GM19193 (cell line): ENCODE data around the gene DENND5B.

Experiments
- POLR2A ChIP-seq: IDR thresholded peaks from 4 replicates; pipeline ENCODE4 v1.6.1; 2011; ENCODE audit not compliant: insufficient read depth, insufficient read length; ENCODE audit errors: extremely low read depth

DENND5B gene

DNA sequence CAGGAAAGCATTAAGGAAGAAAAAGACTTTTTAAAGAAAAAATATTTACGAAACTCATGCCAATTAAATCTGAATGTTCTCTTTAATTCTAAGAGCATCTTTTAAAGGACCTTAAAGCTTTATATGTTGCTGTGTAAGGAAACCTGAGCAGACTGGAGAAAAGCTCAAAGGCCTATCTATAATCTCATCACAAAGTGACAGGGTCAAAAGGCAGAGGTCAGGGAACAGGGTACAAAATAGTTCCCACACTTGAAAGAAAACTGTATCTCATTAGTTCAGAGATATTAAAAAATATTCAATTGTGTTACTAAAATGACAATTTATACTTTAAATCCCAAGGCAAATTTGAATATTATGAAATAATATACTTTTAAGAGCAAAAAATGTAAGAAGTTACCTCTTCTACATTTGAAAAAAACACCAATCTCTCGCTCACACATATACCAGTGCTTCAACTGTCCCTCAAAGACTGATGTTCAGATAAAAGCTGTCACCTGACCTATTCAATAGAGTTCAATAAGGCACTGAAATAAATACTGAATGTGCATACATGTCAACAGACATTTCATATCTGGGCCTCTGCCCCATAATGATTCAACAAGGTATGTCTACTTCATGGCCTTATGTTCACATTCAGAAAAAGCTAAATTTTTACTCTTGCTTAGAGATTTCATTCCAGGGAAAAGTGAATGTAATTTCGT, 17.9 kb downstream of the DENND5B start:
- no peak for TF ChIP-seq POLR2A

DNA sequence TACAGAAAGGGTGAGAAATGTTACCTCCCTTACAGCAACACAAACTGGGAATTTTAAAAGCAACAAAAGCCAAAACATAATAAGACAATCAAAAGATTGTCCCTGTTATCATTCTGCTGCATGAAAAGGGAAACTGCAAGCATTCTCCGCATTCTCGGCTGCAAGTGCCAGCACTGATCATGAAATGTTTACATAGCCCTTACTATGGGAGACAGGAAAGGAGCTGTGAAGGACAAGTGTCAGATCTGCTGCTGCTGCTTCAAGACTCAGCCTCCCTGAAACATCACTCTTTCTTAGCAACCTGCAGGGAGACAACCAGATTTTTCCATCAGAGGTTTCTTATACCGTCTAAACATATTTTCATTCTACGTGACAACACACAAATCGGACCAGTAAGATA, 20.1 kb downstream of the DENND5B start:
- no peak for TF ChIP-seq POLR2A

DNA sequence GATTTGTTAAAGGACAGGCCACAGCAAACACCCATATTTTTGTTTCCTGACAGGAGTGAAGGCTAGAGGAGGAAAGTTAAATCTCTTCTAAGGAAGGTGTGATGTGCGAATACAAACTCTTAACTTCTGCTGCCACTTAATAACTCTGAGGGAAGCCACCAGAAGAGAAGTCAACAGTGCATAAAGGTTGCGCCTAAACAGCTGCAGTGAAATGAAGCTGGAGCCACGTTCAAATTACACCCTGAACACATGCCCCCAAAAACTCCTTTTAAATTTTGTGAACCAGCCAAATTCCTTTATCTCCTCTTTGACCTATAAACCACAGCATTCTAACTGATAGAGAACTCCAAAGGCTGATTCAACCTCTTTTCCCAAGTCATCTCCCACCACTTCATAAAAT, 22.4 kb downstream of the DENND5B start:
- TF ChIP-seq POLR2A, result no peak

DNA sequence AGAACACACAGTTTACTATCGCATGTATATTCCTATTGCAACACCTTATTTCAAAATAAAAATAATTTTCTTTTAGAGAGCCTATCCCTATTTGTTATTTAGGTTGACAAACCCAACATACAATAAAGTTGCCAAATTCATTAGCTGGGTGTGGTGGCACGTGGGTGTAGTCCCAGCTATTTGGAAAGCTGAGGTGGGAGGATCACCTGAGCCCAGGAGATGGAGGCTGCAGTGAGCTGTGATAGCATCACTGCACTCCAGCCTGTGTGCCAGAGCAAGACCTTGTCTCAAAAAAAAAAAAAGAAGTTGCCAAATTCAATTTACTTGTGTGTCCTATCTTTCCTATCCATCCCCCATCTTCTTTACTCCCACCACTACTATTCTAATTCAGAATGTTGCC, 23.9 kb downstream of the DENND5B start:
- TF ChIP-seq POLR2A, result no peak

DNA sequence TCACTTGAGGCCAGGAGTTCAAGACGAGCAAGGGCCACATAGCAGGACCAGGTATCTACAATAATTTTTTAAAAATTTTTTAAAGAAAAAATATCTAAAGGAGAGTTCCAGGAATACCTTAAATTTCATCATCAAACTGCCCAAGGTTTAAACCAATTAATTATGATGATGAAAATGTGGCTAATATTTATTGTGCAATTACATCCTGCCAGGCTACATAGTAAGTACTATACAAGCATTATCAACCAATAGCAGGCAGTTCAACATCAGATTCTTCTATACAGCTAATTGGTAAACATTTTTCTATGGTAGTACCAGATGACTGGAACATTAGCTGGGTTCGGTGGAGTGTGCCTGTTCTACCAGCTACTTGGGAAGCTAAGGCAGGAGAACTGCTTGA, 24.4 kb downstream of the DENND5B start:
- TF ChIP-seq POLR2A, result no peak

DNA sequence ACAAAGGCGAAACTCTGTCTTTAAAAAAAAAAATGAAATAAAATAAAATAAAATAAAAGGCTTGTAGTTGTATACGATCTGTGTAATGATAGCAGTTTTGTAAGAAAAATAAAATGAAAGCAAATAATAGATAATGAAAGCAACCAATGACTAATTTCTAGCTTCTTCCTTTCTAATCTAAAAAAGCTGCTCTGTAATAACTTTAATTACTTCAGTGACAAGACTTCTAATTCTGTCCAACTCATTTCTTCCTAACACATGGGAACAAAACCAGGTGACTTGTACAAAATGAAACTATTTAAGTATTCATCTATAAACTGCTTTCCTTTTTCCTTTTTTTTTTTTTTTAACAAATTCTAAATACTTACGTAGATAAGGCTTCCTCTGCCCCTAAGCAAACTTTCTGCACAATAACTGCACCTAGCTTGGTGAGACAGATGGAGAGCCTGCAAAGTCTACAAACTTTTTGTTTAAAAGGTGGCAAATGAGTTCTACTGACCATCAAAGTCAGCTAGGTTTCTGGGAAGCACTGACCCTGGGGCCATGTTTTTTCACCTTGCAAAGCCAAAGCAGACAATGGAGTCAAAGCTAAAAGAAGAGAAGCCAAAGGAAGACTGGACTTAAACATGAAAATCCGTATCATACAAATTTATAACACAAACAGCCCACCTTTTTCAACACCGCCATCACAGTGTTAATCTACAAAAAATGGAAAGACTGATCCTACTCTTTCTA, 28.2 kb downstream of the DENND5B start:
- no peak for TF ChIP-seq POLR2A

DNA sequence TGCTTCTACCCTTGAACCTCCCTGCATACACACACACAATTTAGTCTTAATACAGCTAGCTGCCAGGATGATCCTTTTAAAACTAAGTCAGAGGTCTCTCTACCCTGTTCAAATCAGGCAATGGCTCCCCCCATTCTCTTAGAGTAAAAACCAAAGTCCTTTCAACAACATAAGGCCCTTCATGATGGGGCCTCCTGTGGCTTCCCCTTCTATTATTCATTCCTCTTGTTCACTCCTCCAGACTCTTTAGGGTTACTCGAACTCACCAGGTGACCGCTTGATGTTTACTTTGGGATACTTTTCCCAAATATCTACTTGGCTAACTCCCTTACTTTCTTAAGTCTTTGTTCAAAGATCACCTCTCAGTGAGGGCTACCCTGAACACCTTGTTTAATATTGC, 30.4 kb downstream of the DENND5B start:
- no peak for TF ChIP-seq POLR2A

DNA sequence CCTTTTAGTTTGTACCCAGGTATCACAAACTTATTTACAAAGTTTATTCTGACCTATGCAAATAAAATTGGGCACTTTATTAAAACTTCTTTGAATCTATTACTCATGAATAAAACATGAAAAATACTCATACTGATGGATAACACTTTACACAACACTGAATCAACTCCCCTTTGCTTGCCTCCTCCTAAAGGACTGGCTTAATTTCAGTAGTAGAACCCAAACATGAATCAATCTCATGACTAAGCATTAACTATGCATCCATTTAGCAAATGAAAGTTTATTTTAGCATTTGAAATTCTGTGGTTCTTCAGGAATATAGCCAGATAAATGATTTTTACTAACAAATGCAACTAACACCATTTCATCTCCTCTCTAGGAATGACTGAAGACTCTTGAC, 32.4 kb downstream of the DENND5B start:
- TF ChIP-seq POLR2A, result no peak

DNA sequence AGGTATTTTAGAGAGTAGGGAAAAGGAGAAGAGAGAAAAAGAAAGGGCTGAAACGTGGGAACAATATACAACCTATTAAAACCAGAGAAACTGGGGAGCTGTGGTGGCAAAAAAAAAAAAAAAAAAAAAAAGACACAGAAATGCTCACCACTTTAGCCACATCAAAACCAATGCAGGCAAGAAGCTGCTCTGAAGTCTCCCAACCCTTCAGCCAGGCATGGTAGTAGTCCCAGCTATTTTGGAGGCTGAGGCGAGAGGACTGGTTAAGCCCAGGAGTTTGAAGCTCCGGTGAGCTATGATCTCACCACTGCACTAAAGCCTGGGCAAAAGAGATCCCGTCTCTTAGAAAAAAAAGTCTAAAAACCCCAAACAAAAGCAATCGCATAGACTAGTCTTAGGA, 33.2 kb downstream of the DENND5B start:
- TF ChIP-seq POLR2A, result no peak

DNA sequence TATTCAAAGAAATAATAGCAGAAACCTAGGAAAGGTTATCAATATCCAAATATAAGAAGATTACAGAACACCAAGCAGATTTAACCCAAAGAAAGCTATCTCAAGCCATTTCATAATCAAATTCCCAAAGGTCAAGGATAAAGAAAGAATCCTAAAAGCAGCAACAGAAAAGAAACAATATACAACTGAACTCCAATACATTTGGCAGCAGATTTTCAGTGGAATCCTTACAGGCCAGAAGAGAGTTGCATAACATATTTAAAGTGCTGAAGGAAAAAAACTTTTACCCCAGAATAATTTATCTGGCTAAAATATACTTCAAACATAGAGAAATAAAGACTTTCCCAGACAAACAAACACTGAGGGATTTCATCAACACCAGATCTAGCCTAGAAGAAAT, 54.3 kb downstream of the DENND5B start:
- no peak for TF ChIP-seq POLR2A

DNA sequence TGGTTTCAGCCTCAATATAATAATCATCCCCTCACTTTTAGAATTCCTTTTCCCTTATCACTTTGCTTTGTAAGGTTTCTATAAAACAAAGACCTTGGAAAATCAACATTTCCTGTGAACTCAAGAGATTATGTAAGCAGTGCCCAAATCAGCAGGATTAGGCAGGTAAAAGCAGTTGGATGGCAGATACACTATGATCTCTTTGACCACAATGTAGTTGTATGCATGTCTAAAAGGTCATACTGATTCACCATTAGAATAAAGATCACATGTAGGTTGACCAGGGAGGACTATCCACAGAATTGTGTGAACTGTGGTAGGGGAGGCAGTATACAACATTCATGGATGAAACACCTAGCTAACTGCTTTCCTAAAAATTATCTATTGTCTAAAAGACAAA, 57.5 kb downstream of the DENND5B start:
- TF ChIP-seq POLR2A, result no peak

DNA sequence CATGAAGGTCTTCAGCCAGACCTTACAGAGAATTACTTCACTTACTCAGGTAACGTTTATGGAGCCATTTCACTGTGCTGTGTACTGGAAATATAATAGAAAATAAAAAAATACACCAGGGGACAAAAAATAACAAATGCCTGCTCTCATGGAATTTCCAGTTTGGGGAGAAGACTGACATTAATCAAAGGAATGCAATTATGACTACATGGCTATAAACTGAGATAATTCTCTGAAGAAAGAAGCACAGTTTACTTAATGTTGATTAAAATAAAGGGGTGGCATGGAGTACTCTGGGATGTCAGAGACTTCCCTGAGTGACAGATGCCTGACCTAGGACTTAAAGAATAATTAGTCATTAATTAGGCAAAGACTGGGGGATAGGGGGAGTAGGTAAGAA, 59.0 kb downstream of the DENND5B start:
- no peak for TF ChIP-seq POLR2A

DNA sequence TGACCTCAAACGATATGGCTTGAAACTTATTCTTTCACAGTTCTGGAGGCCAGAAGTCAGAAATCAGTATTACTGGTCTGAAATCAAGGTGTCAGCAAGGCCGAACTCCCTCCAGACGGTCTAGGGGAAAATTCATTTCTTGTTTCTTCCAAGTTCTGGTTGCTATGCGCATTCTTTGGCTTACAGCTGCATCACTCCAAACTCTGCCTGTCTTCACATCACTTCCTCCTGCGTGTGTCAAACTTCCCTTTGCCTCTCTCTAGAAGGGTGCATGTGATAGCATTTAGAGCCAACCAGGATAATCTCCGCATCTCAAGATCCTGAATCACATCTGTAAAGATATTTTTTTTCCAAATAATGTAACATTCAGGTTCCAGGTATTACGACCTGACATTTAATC, 62.8 kb downstream of the DENND5B start:
- no peak for TF ChIP-seq POLR2A

DNA sequence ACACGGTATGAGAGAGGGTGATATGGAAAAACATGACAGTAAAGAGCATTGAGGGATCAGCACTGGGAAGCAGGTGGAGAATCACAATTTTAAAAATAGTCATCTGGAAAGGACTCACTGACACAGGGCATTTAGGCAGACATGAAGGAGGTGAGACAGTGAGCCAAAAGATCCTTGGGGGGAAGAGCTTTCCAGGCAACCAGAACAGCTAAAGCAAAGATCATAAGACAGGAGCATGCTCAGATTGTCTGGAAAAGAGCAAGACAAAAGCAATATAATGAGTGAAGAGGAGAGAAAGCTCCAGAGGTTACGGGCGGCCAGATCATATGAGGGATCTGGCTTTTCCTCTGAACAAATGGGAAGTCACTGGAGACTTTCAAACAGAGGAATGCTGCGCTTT, 63.9 kb downstream of the DENND5B start:
- TF ChIP-seq POLR2A, result no peak

DNA sequence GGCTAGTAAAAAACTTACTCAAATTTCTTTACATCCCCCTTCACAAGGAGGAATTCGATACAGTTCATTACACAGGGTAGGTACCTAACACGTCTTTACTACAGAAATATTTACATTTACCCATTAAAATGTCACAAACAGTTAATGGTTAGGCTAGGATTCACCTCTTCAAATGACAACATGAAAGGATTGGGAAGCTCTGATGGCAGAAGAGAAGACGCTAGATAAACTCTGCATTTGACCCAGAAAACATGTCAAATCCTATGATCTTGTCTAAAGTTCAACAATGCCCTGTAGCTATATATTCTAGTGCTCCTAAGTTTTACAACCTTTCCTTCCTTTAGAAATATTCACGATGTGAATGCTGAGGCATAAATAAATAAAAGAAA, 64.8 kb downstream of the DENND5B start:
- TF ChIP-seq POLR2A, result no peak

DNA sequence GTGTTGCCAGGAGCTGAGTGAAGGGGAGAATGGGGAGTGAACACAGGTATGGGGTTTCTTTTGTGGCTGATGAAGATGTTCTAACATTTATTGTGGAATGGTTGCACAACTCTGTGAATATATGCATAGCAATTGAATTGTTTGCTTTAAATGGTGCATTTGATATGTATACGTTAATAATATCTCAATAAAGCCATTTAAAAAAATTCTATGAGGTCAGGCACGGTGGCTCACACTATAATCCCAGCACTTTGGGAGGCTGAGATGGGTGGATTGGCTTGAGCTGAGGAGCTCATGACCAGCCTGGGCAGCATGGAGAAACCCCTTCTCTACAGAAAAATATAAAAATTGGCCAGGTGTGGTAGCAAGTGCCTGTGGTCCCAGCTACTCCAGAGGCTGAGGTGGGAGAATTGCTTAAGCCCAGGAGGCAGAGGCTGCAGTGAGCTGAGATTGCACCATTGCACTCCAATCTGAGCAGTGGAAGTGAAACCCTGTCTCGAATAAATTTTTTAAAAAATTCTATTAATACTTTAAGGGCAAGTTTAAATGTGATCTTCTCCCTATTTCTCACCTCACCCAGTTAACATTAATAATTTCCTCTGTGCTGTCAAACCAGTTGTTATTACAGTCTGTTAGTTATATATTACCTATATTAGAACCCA, 65.3 kb downstream of the DENND5B start:
- TF ChIP-seq POLR2A, result no peak
